LNCAP (cell line): ENCODE measurements around the gene DSCAML1.

Experiments used
- TF ChIP-seq, protein P1 (sequence below): fragments of 450-650 bp; IDR thresholded peaks from 2 replicates; pipeline ENCODE4 v1.5.1; 2017; ENCODE audit warnings: mild to moderate bottlenecking

Gene DSCAML1

GRCh38 chr11:117664897-117665296 lies 132.1 kb downstream of the DSCAML1 start:
- TF ChIP-seq, protein P1, sequence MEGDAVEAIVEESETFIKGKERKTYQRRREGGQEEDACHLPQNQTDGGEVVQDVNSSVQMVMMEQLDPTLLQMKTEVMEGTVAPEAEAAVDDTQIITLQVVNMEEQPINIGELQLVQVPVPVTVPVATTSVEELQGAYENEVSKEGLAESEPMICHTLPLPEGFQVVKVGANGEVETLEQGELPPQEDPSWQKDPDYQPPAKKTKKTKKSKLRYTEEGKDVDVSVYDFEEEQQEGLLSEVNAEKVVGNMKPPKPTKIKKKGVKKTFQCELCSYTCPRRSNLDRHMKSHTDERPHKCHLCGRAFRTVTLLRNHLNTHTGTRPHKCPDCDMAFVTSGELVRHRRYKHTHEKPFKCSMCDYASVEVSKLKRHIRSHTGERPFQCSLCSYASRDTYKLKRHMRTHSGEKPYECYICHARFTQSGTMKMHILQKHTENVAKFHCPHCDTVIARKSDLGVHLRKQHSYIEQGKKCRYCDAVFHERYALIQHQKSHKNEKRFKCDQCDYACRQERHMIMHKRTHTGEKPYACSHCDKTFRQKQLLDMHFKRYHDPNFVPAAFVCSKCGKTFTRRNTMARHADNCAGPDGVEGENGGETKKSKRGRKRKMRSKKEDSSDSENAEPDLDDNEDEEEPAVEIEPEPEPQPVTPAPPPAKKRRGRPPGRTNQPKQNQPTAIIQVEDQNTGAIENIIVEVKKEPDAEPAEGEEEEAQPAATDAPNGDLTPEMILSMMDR: no peak

DNA sequence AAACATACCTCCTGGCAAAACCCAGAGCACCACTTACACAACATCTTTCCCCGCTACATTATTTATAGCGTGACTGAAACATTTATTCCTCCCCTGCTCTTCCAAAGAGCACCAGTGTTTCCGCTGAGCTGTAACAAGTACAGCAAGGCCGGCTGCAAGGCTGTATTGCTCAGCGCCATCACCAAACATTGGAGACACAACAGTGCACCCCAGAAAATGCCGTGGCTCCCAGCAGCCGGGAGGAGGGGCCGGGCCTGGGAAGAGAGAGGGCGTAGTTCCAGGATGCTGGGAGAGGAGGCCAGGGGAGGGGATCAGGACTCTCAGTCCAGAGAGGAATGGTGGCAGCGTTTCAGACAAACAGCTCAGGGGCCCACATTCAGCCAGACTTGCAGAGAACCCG lies 133.2 kb downstream of the DSCAML1 start:
- TF ChIP-seq, protein P1: no peak

- TF ChIP-seq, protein P1: no peak
Observed at GRCh38 chr11:117663414-117663813, 133.6 kb downstream of the DSCAML1 start.

- TF ChIP-seq, protein P1: no peak
Observed at GRCh38 chr11:117662671-117663269, 134.2 kb downstream of the DSCAML1 start.

GRCh38 chr11:117662255-117662654 lies 134.8 kb downstream of the DSCAML1 start:
- TF ChIP-seq, protein P1: no peak

DNA sequence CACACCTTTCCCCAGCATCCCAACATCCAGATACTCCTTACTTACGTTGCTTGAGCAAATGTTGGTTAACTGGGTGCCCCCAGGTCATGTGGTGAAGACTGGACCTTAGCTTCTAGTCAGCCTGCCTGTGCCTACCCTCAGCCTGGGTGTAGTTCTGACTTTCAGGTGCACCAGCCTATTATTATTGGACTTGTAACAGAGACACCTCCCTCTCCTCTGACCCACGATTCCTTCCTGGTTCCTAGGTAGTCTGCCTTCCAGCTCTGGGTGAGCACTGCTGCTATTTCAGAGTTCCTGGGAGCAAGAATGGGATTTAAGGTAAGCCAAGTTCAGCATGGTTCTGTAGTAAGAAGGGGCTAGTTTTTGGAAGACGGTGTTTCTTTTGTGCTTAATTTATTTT lies 138.2 kb downstream of the DSCAML1 start:
- TF ChIP-seq, protein P1: no peak

GRCh38 chr11:117657794-117658193 lies 139.2 kb downstream of the DSCAML1 start:
- TF ChIP-seq, protein P1: no peak
